H1 (cell line): ENCODE measurements around the gene UPK1B. TPM values are rescaled to one million over a fixed set of nuclear protein-coding genes. Genes with fewer than 3 reads are reported as not detected.

Experiments used
- CTCF ChIA-PET: fragments of 300-600 bp; sonication (Branson Sonifier 250); formaldehyde crosslinking; loops from one replicate; lab custom pipeline; 2021; ENCODE audit not compliant: partially characterized antibody; lab: Charles Lee
- POLR2A ChIA-PET: fragments of 300-600 bp; sonication (Branson Sonifier 250); formaldehyde crosslinking; loops from one replicate; lab custom pipeline; 2021; ENCODE audit warnings: inconsistent platforms; ENCODE audit not compliant: partially characterized antibody; lab: Charles Lee
- DNase-seq, 2 experiments: peaks; one replicate each; pipeline versions ENCODE4 v3.0.0 to v3.0.0-alpha.2; 2010 to 2022; ENCODE audit warnings: low spot score in 2 of 2, low read depth in 1 of 2, mixed read lengths in 1 of 2
- FAIRE-seq: peaks from 2 replicates; lab custom pipeline; 2011; peaks lifted over from hg19 to GRCh38; lab: Jason Lieb, UNC
- H2AFZ ChIP-seq: 2 replicates; pipeline ENCODE4 v1.8.1; 2012; ENCODE audit warnings: low read length, inconsistent platforms
- H2AK5ac ChIP-seq: 2 replicates; pipeline ENCODE4 v1.6.1; 2013; ENCODE audit warnings: low read depth, low read length
- H2BK120ac ChIP-seq: replicated peaks from 2 replicates; pipeline ENCODE3; 2013; ENCODE audit warnings: low read depth, low read length, inconsistent platforms
- H2BK12ac ChIP-seq: 2 replicates; pipeline ENCODE4 v1.6.1; 2013; ENCODE audit warnings: low read depth, low read length
- H2BK15ac ChIP-seq: 2 replicates; pipeline ENCODE4 v1.6.1; 2013; ENCODE audit warnings: low read length
- H2BK20ac ChIP-seq: 2 replicates; pipeline ENCODE4 v1.6.1; 2013; ENCODE audit warnings: low read length
- H2BK5ac ChIP-seq: 2 replicates; pipeline ENCODE4 v1.6.1; 2013; ENCODE audit warnings: low read depth, low read length
- H3K14ac ChIP-seq: 2 replicates; pipeline ENCODE4 v1.6.1; 2013; ENCODE audit warnings: inconsistent platforms; ENCODE audit not compliant: insufficient read length
- H3K18ac ChIP-seq: 2 replicates; pipeline ENCODE4 v1.6.1; 2013; ENCODE audit warnings: low read length; ENCODE audit errors: extremely low read depth
- H3K23ac ChIP-seq: 2 replicates; pipeline ENCODE4 v1.6.1; 2013; ENCODE audit warnings: inconsistent platforms; ENCODE audit not compliant: insufficient read length
- H3K23me2 ChIP-seq: 2 replicates; pipeline ENCODE4 v1.6.1; 2013; ENCODE audit warnings: low read depth, low read length
- H3K27ac ChIP-seq: 2 replicates; pipeline ENCODE4 v1.6.1; 2011; ENCODE audit warnings: low read depth, low read length, inconsistent platforms
- H3K27me3 ChIP-seq, 4 experiments: replicated peaks in 1 of 4; 1 replicate in 1 of 4; 2 replicates in 3 of 4; pipeline versions ENCODE4 v1.6.1 to v1.8.1; 2011 to 2013; ENCODE audit warnings: low read length in 3 of 4, mild to moderate bottlenecking in 3 of 4, inconsistent platforms in 2 of 4, mixed read lengths in 2 of 4, moderate library complexity in 1 of 4; ENCODE audit not compliant: control insufficient read depth in 3 of 4, insufficient read depth in 3 of 4; ENCODE audit errors: extremely low read depth in 1 of 4
- H3K36me3 ChIP-seq, 4 experiments: 2 replicates each; pipeline versions ENCODE4 v1.6.1 to v1.8.1; 2011 to 2013; ENCODE audit warnings: mild to moderate bottlenecking in 4 of 4, low read length in 3 of 4, moderate library complexity in 2 of 4, control low read depth in 1 of 4, inconsistent platforms in 1 of 4; ENCODE audit not compliant: insufficient read depth in 4 of 4, control insufficient read depth in 2 of 4
- H3K4ac ChIP-seq: replicated peaks from 2 replicates; pipeline ENCODE3; 2013; ENCODE audit warnings: low read length, low read depth, mixed read lengths, inconsistent platforms; ENCODE audit not compliant: insufficient read length
- H3K4me1 ChIP-seq, 4 experiments: replicated peaks in 1 of 4; 1 replicate in 1 of 4; 2 replicates in 3 of 4; pipeline versions ENCODE4 v1.6.1 to v1.8.1; 2011 to 2013; ENCODE audit warnings: low read length in 3 of 4, inconsistent platforms in 2 of 4, mixed read lengths in 1 of 4; ENCODE audit not compliant: insufficient read depth in 4 of 4, control insufficient read depth in 3 of 4
- H3K4me2 ChIP-seq, 2 experiments: 2 replicates each; pipeline versions ENCODE4 v1.6.1 to v1.8.1; 2011 to 2013; ENCODE audit warnings: low read depth in 2 of 2, low read length in 2 of 2, control low read depth in 1 of 2, inconsistent platforms in 1 of 2, mild to moderate bottlenecking in 1 of 2; ENCODE audit not compliant: insufficient read depth in 1 of 2
- H3K4me3 ChIP-seq, 4 experiments: fragments of 200-600, 300-600 bp in 1 of 4; sonication (generic), shearing (Covaris generic), sonication (Bioruptor Twin) in 1 of 4; 2 replicates each; pipeline versions ENCODE4 v1.5.1 to v1.8.1; 2011 to 2016; ENCODE audit warnings: low read length in 4 of 4, low read depth in 3 of 4, control low read depth in 2 of 4, inconsistent platforms in 2 of 4, mild to moderate bottlenecking in 2 of 4, mixed read lengths in 1 of 4, moderate library complexity in 1 of 4; ENCODE audit not compliant: insufficient read depth in 2 of 4; ENCODE audit errors: extremely low read depth in 1 of 4
- H3K56ac ChIP-seq: replicated peaks from 2 replicates; pipeline ENCODE3; 2013; ENCODE audit warnings: low read depth, mild to moderate bottlenecking, mixed read lengths, low read length, inconsistent platforms; ENCODE audit not compliant: insufficient read length
- H3K79me1 ChIP-seq: 2 replicates; pipeline ENCODE4 v1.6.1; 2013; ENCODE audit warnings: low read depth, low read length, control low read depth
- H3K79me2 ChIP-seq, 2 experiments: 2 replicates each; pipeline versions ENCODE4 v1.6.1 to v1.8.1; 2012 to 2013; ENCODE audit warnings: low read length in 2 of 2, mild to moderate bottlenecking in 2 of 2, inconsistent platforms in 1 of 2; ENCODE audit not compliant: insufficient read depth in 2 of 2, control insufficient read depth in 1 of 2
- H3K9ac ChIP-seq, 4 experiments: replicated peaks in 1 of 4; 1 replicate in 1 of 4; 2 replicates in 3 of 4; pipeline versions ENCODE4 v1.6.1 to v1.8.1; 2011 to 2013; ENCODE audit warnings: low read depth in 3 of 4, low read length in 3 of 4, control low read depth in 2 of 4, mild to moderate bottlenecking in 2 of 4, moderate library complexity in 2 of 4, inconsistent platforms in 1 of 4; ENCODE audit errors: extremely low read depth in 1 of 4
- H3K9me3 ChIP-seq, 2 experiments: 2 replicates each; pipeline versions ENCODE4 v1.6.1 to v1.8.1; 2012 to 2013; ENCODE audit warnings: mild to moderate bottlenecking in 2 of 2, moderate library complexity in 2 of 2, control low read depth in 1 of 2, inconsistent platforms in 1 of 2, low read depth in 1 of 2, low read length in 1 of 2, mixed read lengths in 1 of 2; ENCODE audit not compliant: insufficient read depth in 2 of 2
- H4K20me1 ChIP-seq, 2 experiments: replicated peaks in 1 of 2; 2 replicates each; pipeline versions ENCODE3 to v1.8.1; 2011 to 2013; ENCODE audit warnings: inconsistent platforms in 2 of 2, low read length in 2 of 2, mild to moderate bottlenecking in 1 of 2; ENCODE audit not compliant: insufficient read depth in 2 of 2, control insufficient read depth in 1 of 2
- H4K5ac ChIP-seq: 2 replicates; pipeline ENCODE4 v1.6.1; 2013; ENCODE audit warnings: low read length, low read depth, mixed read lengths, inconsistent platforms; ENCODE audit not compliant: insufficient read length
- H4K8ac ChIP-seq: 2 replicates; pipeline ENCODE4 v1.8.0; 2013; ENCODE audit warnings: mild to moderate bottlenecking, moderate library complexity, low read length, inconsistent platforms; ENCODE audit not compliant: insufficient read depth; ENCODE audit errors: extremely low read depth
- H4K91ac ChIP-seq: replicated peaks from 2 replicates; pipeline ENCODE3; 2013; ENCODE audit warnings: low read length, mixed read lengths, inconsistent platforms; ENCODE audit not compliant: insufficient read length
- CBX5 ChIP-seq: fragments of 300-800, 300-1000 bp; sonication (generic); IDR thresholded peaks from 2 replicates; pipeline ENCODE4 v1.7.1; 2016; ENCODE audit warnings: antibody characterized with exemption, low read length, low read depth
- CBX8 ChIP-seq: fragments of 300-800, 300-1000 bp; sonication (generic); IDR thresholded peaks from 2 replicates; pipeline ENCODE4 v1.7.1; 2016; ENCODE audit warnings: low read depth, low read length, borderline replicate concordance
- CREB1 ChIP-seq: IDR thresholded peaks from 2 replicates; pipeline ENCODE4 v1.6.1; 2012; ENCODE audit warnings: inconsistent platforms
- CTBP2 ChIP-seq: IDR thresholded peaks from 2 replicates; pipeline ENCODE4 v1.7.0; 2011; ENCODE audit warnings: borderline replicate concordance, mild to moderate bottlenecking, moderate library complexity, mixed read lengths, low read length; ENCODE audit not compliant: insufficient read depth, insufficient read length
- E2F6 ChIP-seq: IDR thresholded peaks from 2 replicates; pipeline ENCODE4 v1.6.1; 2012; ENCODE audit warnings: inconsistent platforms
- EP300 ChIP-seq, 2 experiments: IDR thresholded peaks; 1 replicate in 1 of 2; 2 replicates in 1 of 2; pipeline ENCODE4 v1.6.1; 2011 to 2012; ENCODE audit warnings: low read depth in 2 of 2, low read length in 2 of 2, mild to moderate bottlenecking in 2 of 2, borderline replicate concordance in 1 of 2, inconsistent platforms in 1 of 2, moderate library complexity in 1 of 2
- FOSL1 ChIP-seq: IDR thresholded peaks from 2 replicates; pipeline ENCODE4 v1.6.1; 2011; ENCODE audit warnings: mild to moderate bottlenecking, low read depth, low read length, moderate library complexity; ENCODE audit not compliant: insufficient read depth
- HDAC2 ChIP-seq, 2 experiments: fragments of 300-600 bp in 1 of 2; sonication (generic) in 1 of 2; IDR thresholded peaks; 2 replicates each; pipeline ENCODE4 v1.6.1; 2011 to 2012; ENCODE audit warnings: low read depth in 2 of 2, low read length in 2 of 2, mild to moderate bottlenecking in 2 of 2, moderate library complexity in 2 of 2, borderline replicate concordance in 1 of 2, inconsistent platforms in 1 of 2
- NRF1 ChIP-seq: IDR thresholded peaks from 2 replicates; pipeline ENCODE4 v1.6.1; 2011; ENCODE audit warnings: mild to moderate bottlenecking, low read depth, low read length, improper control_type of control experiment
- PHF8 ChIP-seq: fragments of 200-600 bp; sonication (generic); conservative IDR thresholded peaks from 2 replicates; pipeline ENCODE4 v1.7.1; 2012; ENCODE audit warnings: low read depth, mild to moderate bottlenecking, inconsistent platforms, low read length, moderate library complexity
- SUZ12 ChIP-seq: fragments of 200-600 bp; sonication (generic); IDR thresholded peaks from 2 replicates; pipeline ENCODE4 v1.6.1; 2012; ENCODE audit warnings: mild to moderate bottlenecking, inconsistent platforms, low read length, moderate library complexity, mixed read lengths
- TAF7 ChIP-seq: optimal IDR thresholded peaks from 2 replicates; pipeline ENCODE3; 2011; ENCODE audit warnings: low read depth, mild to moderate bottlenecking, inconsistent platforms, low read length, moderate library complexity, borderline replicate concordance
- TEAD4 ChIP-seq: IDR thresholded peaks from 2 replicates; pipeline ENCODE4 v1.6.1; 2012; ENCODE audit warnings: low read depth, low read length, inconsistent platforms, mixed read lengths
- WGBS, 2 experiments: shearing (Covaris generic) in 1 of 2; methylation state at CpG; one replicate each; pipeline versions ENCODE4 v1.1.6 to v1.1.7; 2013 to 2015; ENCODE audit warnings: low lambda C conversion rate in 2 of 2, mixed read lengths in 2 of 2, inconsistent platforms in 1 of 2, low coverage in 1 of 2, missing lambda C conversion rate in 1 of 2; ENCODE audit not compliant: insufficient replicate concordance in 2 of 2, insufficient coverage in 1 of 2, insufficient read length in 1 of 2; ENCODE audit errors: extremely low coverage in 1 of 2, missing lambda C conversion rate in 1 of 2; 5-methylcytosine and 5-hydroxymethylcytosine counted together
- polyA plus RNA-seq, 7 experiments: library from polyadenylated mRNA; depleted of rRNA in 3 of 7; stranded (reverse) in 5 of 7; unstranded in 2 of 7; fragments of >200 nt in 5 of 7; fragments of 200-250 nt in 2 of 7; gene quantifications; 1 replicate in 5 of 7; 2 replicates in 1 of 7; 4 replicates in 1 of 7; pipeline versions ENCODE4 v1.2.1 to v1.2.3, GENCODE V29; 2011 to 2013; ENCODE audit warnings: missing spikeins in 2 of 7, mixed read lengths in 2 of 7
- total RNA-seq: library from RNA; stranded (reverse); fragmentation: NEBNext Ultra II Directional; extraction: Animal tissue kit (Norgen Biotek cat#: 25700); gene quantifications from 2 replicates; pipeline ENCODE4 v1.2.1, GENCODE V29; 2021

UPK1B gene
- total and polyA plus RNA-seq, 2 of the 8 experiments (the other 6 are each of a cell fraction or from before 2014, with no cell fraction given) = 0.67 to 0.68 TPM

DNA sequence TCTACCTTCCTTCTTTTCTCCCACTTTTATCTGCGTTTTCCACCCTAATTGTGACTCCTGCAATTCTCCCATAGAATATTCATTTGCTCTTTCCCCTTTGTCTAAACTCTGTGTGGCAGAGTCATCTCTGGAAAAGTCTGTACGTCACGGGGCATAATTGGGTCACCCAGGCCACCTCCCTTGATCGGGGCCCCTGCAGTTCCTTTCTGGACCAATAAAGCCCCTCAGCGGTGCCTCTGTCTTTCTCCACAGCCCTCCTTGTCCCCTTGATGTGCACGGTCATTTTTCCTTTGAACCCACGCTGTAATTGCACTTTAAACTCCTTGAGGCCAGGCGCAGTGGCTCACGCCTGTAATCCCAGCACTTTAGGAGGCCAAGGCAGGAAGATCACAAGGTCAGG, 10.7 kb downstream of the UPK1B start:
- Histone ChIP-seq H2BK5ac (no peak overlapping the region), H3K9ac (no peak overlapping the region), H3K23ac (no peak overlapping the region), H3K4me2 (no peak overlapping the region), H3K4me1 (no peaks in the 10 kb centered on the region), H3K36me3 (no peaks in the 10 kb centered on the region), H4K91ac (no peak overlapping the region), H3K56ac (no peak overlapping the region), H2BK120ac (no peak overlapping the region), H2BK20ac (no peak overlapping the region), H4K20me1 (no peaks in the 10 kb centered on the region), H3K4me3 (no peak overlapping the region), H4K5ac (no peak overlapping the region), H2AK5ac (no peak overlapping the region), H2AFZ (no peak overlapping the region), H3K79me1 (no peaks in the 10 kb centered on the region), H3K79me2 (no peaks in the 10 kb centered on the region), H2BK15ac (no peak overlapping the region), H3K4ac (no peak overlapping the region), H3K18ac (no peak overlapping the region), H3K27ac (no peak overlapping the region), H3K23me2 (no peaks in the 10 kb centered on the region), H3K27me3 (peaks cover 0 to 3% (median under 1%) of the 10 kb centered on the region in 4 experiments; a peak in 3 of 7 replicates), H4K8ac (no peak overlapping the region; the same call in 1 of the 2 replicates), H3K14ac (no peak overlapping the region), H3K9me3 (no peaks in the 10 kb centered on the region), H2BK12ac (no peak overlapping the region)
- 97% methylated on average over 9 of the region's 9 CpGs; no CpG with 5 or more reads in 1 of the 2 experiments for WGBS, 2 experiments
- FAIRE-seq (no peak), DNase-seq (no peak)
- ChIA-PET POLR2A (no interaction called here), CTCF (no interaction called here)
- TF ChIP-seq EP300 (IDR thresholded peaks at IDR 0.05; ENCODE audit: borderline replicate concordance in 1 of 2, low read depth in 2 of 2, low read length in 2 of 2) (no peak), PHF8 (no peak), TEAD4 (no peak), CBX5 (no peak), HDAC2 (IDR thresholded peaks at IDR 0.05; ENCODE audit: borderline replicate concordance in 1 of 2, low read depth in 2 of 2, low read length in 2 of 2) (no peak), CREB1 (no peak), SUZ12 (no peak), TAF7 (no peak), CTBP2 (no peak), E2F6 (no peak), NRF1 (no peak), CBX8 (no peak), FOSL1 (no peak)
